Mucosa of gallbladder (tissue), 1 donor: ENCODE measurements around the gene SDHD. TPM values are rescaled to one million over a fixed set of nuclear protein-coding genes. Genes with fewer than 3 reads are reported as not detected.

Source experiments
- DNase-seq: peaks from one replicate; pipeline ENCODE4 v3.0.0-alpha.2; 2020; ENCODE audit warnings: low spot score
- total RNA-seq: library from RNA; stranded (reverse); gene quantifications from one replicate; pipeline ENCODE4 v1.2.1, GENCODE V29; 2021
- donor health status: DM: no; HTN: no; CAD: no.

The SDHD gene
- total RNA-seq, 1 donor from 2014 or later = 147 TPM

- no peak for DNase-seq
Measured at GRCh38 chr11:112103446-112103845, 16.8 kb downstream of the SDHD start.

DNA sequence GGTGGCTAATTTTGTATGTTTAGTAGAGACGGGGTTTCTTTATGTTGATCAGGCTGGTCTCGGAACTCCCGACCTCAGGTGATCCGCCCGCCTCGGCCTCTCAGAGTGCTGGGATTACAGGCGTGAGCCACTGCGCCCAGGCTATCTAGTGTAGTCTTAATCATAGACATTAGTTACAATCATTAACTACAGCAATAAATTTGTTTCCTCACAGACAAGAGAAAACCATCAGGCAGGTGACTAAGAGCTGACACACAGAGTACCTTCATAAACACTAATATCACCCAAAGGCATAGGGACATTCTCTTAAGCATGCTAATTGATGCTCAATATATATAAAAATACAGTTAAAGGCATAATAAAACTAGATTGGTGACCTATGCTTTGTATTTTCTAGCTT lies 19.4 kb downstream of the SDHD start:
- DNase-seq = no peak

DNA sequence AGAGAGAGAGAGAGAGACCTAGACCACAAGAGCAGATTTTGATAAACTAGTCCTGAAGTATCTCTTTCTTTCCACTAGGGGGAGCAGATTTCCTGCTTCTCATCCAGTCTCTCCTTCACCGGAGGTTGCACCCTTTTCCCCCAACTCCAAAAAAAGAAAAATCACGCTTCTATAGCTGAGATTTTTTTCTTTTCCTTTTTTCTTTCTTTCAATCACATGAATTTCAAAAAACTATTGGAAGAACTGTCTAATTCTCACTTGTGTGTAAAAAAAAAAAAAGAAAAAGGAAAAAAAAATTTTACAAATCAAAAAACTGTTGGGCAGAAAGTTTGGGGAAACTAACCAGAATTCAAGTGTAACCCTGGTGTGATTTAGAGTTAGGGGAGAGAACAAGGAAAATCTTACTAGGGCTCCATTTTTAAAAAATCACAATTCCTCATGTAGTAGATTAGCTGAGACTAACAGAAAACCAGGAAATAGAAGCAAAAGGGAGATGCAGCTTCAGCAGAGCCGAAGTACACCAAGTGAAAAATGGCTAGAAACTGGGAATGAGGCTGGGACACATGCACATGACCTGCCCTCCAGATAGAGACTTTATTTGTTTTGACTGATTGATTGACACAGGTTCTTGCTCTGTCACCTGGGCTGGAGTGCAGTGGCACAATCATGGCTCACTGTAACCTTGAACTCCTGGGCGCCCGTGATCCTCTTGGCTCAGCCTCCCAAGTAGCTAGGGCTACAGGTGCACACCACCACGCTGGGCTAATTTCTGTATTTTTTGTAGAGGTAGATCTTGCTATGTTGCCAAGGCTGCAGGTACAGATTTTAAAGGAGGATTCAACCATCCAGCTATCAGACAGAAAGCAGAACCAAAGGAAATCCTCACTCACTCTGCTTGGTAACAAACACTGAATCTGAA lies 27.1 kb downstream of the SDHD start:
- no peak for DNase-seq

- DNase-seq = no peak
Measured at GRCh38 chr11:112114460-112114859, 27.8 kb downstream of the SDHD start.

- no peak for DNase-seq
Measured at GRCh38 chr11:112115386-112115785, 28.7 kb downstream of the SDHD start.

GRCh38 chr11:112118176-112118575 lies 31.5 kb downstream of the SDHD start:
- DNase-seq = no peak

DNA sequence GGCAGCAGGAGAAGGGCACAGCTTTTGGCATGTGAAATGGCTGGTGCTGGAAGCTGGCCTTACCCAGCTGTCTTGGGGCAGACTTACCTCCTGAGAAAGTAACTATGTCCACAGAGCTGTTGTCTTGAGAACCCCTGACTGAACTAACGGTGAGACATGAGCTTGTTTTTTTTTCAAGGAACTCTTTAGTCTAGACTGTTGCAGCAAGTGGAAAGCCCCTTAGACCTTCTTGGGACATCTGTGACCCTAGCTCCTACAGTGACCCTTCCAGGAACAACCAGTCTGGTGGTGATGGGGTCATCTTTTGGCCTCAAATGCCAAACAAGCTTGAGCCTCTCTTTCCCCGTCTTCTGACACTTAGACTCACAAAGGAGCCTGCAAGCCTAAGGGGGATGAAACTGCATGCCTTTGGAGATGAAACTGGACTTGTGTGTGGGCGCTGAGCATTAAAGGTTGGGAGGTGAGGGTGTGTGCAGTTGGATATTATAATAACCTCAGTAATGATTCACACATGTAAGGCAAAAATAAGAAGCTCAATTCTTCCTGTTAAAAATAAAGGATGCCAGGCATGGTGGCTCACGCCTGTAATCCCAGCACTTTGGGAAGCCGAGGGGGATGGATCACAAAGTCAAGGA lies 35.4 kb downstream of the SDHD start:
- DNase-seq = no peak

- DNase-seq = no peak
Measured at GRCh38 chr11:112123129-112123528, 36.5 kb downstream of the SDHD start.

- DNase-seq = no peak
Measured at GRCh38 chr11:112127056-112127455, 40.4 kb downstream of the SDHD start.

DNA sequence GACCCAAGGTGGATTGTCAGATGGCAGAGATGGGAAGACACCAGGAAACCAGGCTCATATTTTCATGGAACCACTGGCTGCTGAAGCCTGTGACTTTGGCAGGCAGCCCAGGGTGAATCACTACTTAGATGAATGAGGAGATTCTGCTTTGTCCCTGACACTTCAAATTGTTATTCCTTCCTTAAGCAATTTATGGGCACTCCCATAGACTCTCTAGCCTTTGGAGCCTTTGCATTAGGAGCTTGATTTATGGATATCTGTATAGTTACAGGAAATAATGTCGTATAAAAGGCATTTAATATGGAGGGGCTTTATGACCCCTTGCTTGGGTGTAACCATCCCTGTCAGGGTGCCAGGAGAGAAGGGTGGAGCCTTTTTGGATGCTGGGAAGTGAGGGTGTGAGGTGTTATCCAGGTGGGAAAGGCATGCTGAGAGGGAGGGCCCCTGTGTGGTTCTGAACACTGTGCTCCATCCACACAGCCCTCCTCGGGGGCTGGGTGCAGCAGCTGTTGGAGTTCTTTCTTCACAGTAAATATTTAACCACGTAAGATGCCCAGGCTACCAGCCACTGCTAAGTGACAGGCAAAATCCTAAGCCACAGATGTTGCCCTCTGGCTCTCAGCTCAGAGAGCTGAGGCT lies 41.9 kb downstream of the SDHD start:
- peak; percentile 67 for DNase-seq

- peak; percentile 26 for DNase-seq
Measured at GRCh38 chr11:112129656-112130055, 43.0 kb downstream of the SDHD start.

GRCh38 chr11:112132737-112133136 lies 46.1 kb downstream of the SDHD start:
- no peak for DNase-seq

DNA sequence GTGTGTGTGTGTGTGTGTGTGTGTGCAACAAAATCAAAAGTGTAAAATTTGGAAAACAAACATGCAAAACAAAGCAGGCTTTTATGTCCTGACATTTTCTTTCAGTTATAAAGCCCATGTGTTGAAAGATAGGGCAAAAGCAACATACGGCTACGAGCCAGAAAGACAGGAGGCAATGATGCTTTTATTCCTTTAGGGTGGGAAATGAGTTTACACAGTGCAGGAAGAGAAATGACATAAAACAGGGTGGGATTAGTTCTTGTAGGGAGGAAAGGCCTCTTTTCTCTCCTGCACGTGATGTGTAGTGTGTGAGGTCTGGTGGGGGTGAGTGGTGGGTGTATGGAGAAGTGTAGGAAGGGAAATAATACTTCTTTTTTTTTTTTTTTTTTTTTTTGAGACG lies 47.8 kb downstream of the SDHD start:
- no peak for DNase-seq

DNA sequence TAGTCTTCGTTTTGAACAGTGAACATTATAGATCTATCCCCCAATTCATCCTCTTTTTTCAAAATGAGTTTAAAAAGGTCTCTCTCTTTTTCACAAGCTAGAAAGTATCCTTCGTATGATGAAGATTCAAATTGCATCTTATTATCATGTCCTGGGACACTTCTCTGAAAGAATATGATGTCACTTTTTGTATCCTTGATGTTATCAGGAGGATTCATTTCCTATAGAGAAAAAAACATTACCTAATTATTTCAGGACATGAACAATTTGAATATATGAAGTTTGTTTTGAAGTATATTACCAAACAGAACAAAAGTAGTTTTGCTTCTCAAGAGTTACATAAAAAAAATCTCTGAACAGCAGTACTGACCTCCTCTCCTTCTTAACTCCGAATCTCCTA lies 56.9 kb downstream of the SDHD start:
- no peak for DNase-seq

Other genes with a start within 250 kb of the SDHD start
- gene ALG9, start 215.3 kb upstream of the SDHD start, total RNA-seq = 42.4 TPM
- 1.8 TPM for gene FDXACB1, start 207.7 kb upstream of the SDHD start, total RNA-seq
- gene CFAP68, start 207.3 kb upstream of the SDHD start, total RNA-seq = 21.8 TPM
- 277 TPM for gene CRYAB, start 175.1 kb upstream of the SDHD start, total RNA-seq
- 3.9 TPM for gene HSPB2, start 174.1 kb upstream of the SDHD start, total RNA-seq
- gene C11orf52, start 168.0 kb upstream of the SDHD start, total RNA-seq = 34.4 TPM
- 25.1 TPM for gene DIXDC1, start 149.5 kb upstream of the SDHD start, total RNA-seq
- gene DLAT, start 61.5 kb upstream of the SDHD start, total RNA-seq = 25.0 TPM
- gene PIH1D2, start 12.9 kb upstream of the SDHD start, total RNA-seq = 4.3 TPM
- 19.4 TPM for gene NKAPD1, start 12.6 kb upstream of the SDHD start, total RNA-seq
- 47.9 TPM for gene TIMM8B, start 117 bp upstream of the SDHD start, total RNA-seq
- gene IL18, start 77.2 kb downstream of the SDHD start, total RNA-seq = 34.3 TPM
- gene TEX12, start 80.5 kb downstream of the SDHD start, total RNA-seq = not detected
- gene BCO2, start 88.6 kb downstream of the SDHD start, total RNA-seq = 27.2 TPM
- 39.9 TPM for gene PTS, start 139.6 kb downstream of the SDHD start, total RNA-seq
- gene PLET1, start 174.0 kb downstream of the SDHD start, total RNA-seq = not detected